HepG2 (cell line): Measurements from ENCODE around the gene GGT7. TPM values are rescaled to one million over a fixed set of nuclear protein-coding genes. Genes with fewer than 3 reads are reported as not detected.

Experiments used
- AKAP8 ChIP-seq: sonication (generic); formaldehyde crosslinking; IDR thresholded peaks from 2 replicates; pipeline ENCODE4 v1.5.1; 2020; ENCODE audit warnings: mild to moderate bottlenecking, missing genetic modification reagents
- MXD4 ChIP-seq: IDR thresholded peaks from 2 replicates; pipeline ENCODE4 v1.6.1; 2016; ENCODE audit warnings: mild to moderate bottlenecking, missing biosample characterization, missing genetic modification reagents
- PHF8 ChIP-seq: sonication (generic); formaldehyde crosslinking; IDR thresholded peaks from 2 replicates; pipeline ENCODE4 v1.5.0; 2020; ENCODE audit warnings: missing genetic modification reagents
- RFXANK ChIP-seq: IDR thresholded peaks from 2 replicates; pipeline ENCODE4 v1.6.1; 2016
- STAG1 ChIP-seq: sonication (generic); formaldehyde crosslinking; IDR thresholded peaks from 2 replicates; pipeline ENCODE4 v1.4.0; 2020; ENCODE audit warnings: missing genetic modification reagents
- TBL1XR1 ChIP-seq: fragments of 150-350 bp; IDR thresholded peaks from 2 replicates; pipeline ENCODE4 v1.6.1; 2014; ENCODE audit warnings: borderline replicate concordance, low read length; ENCODE audit not compliant: partially characterized antibody
- ZNF17 ChIP-seq: sonication (generic); formaldehyde crosslinking; IDR thresholded peaks from 2 replicates; pipeline ENCODE4 v1.5.0; 2020; ENCODE audit warnings: mild to moderate bottlenecking, missing genetic modification reagents
- ZNF20 ChIP-seq: sonication (generic); formaldehyde crosslinking; IDR thresholded peaks from 2 replicates; pipeline ENCODE4 v1.4.0; 2020; ENCODE audit warnings: mild to moderate bottlenecking, moderate library complexity, missing genetic modification reagents
- ZNF33B ChIP-seq: sonication (generic); formaldehyde crosslinking; IDR thresholded peaks from 2 replicates; pipeline ENCODE4 v1.5.1; 2020; ENCODE audit warnings: mild to moderate bottlenecking, missing genetic modification reagents
- ZNF501 ChIP-seq: sonication (generic); formaldehyde crosslinking; IDR thresholded peaks from 2 replicates; pipeline ENCODE4 v1.5.1; 2020; ENCODE audit warnings: mild to moderate bottlenecking, moderate library complexity, missing genetic modification reagents
- ZNF550 ChIP-seq: sonication (generic); formaldehyde crosslinking; IDR thresholded peaks from 2 replicates; pipeline ENCODE4 v1.4.0; 2020; ENCODE audit warnings: mild to moderate bottlenecking, missing genetic modification reagents, borderline replicate concordance
- ZNF652 ChIP-seq: IDR thresholded peaks from 2 replicates; pipeline ENCODE4 v1.6.1; 2016; ENCODE audit warnings: low read depth, borderline replicate concordance
- polyA plus RNA-seq, 8 experiments: library from polyadenylated mRNA; depleted of rRNA in 3 of 8; stranded (reverse) in 7 of 8; unstranded in 1 of 8; fragments of >200 nt; fragmentation: Illumina TruSeq in 4 of 8; extraction: Trizol in 4 of 8; gene quantifications; 2 replicates each; pipeline versions ENCODE4 v1.2.1 to v1.2.3, GENCODE V29; 2011 to 2016; ENCODE audit warnings: low read depth in 4 of 8, missing spikeins in 1 of 8, mixed read lengths in 1 of 8; ENCODE audit not compliant: insufficient read depth in 1 of 8
- total RNA-seq, 5 experiments: library from RNA; depleted of rRNA; stranded (reverse); fragments of >200 nt; fragmentation: Illumina TruSeq; extraction: Trizol; gene quantifications; 2 replicates each; pipeline ENCODE4 v1.2.3, GENCODE V29; 2016; ENCODE audit warnings: low read depth in 1 of 5
- TF ChIP-seq, protein P1 (sequence below): sonication (generic); formaldehyde crosslinking; IDR thresholded peaks from 2 replicates; pipeline ENCODE4 v1.5.0; 2020; ENCODE audit warnings: mild to moderate bottlenecking, missing genetic modification reagents, borderline replicate concordance
- TF ChIP-seq, protein P2 (sequence below), 2 experiments: sonication (generic) in 1 of 2; formaldehyde crosslinking in 1 of 2; IDR thresholded peaks; 2 replicates each; pipeline versions ENCODE4 v1.4.0 to v1.6.1; 2018 to 2020; ENCODE audit warnings: missing genetic modification reagents in 2 of 2, borderline replicate concordance in 1 of 2, low read depth in 1 of 2, mild to moderate bottlenecking in 1 of 2, missing biosample characterization in 1 of 2
- TF ChIP-seq, protein P3 (sequence below): sonication (generic); formaldehyde crosslinking; IDR thresholded peaks from one replicate; pipeline ENCODE4 v1.5.1; 2020; ENCODE audit warnings: mild to moderate bottlenecking, missing genetic modification reagents; ENCODE audit errors: not compliant biosample characterization

GGT7 gene
- total and polyA plus RNA-seq, 2 of the 13 experiments (the other 11 are each of a cell fraction or from before 2014, with no cell fraction given), result 6.6 to 23.0 TPM

DNA sequence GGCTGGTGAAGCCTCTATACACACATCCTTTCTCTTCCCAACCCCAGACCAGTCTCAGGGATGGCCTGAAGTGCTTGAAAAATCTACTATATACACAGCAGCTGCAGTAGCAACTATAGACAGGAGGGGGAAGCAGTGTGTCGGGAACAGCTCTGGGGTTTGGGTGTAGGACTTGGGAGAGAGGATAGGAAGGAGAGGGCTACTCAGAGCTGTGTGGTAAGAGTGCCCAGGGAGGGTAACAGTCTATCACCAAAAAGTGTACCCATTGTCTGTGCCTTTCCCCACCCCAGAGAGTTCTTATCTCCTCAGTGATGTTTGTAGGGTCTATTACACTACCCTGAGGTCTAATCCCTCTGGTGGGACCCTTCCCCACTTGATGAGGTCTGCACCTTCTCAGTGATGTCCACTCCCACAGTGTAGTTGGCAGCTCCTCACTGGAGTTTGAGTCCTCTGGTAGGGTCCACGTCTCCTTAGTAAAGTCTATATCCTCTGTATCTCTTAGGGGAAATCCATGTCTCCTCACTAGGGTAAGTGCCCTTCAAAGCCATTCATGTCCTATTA lies 1.5 kb upstream of the GGT7 start (continued):
- TF ChIP-seq, protein P1, sequence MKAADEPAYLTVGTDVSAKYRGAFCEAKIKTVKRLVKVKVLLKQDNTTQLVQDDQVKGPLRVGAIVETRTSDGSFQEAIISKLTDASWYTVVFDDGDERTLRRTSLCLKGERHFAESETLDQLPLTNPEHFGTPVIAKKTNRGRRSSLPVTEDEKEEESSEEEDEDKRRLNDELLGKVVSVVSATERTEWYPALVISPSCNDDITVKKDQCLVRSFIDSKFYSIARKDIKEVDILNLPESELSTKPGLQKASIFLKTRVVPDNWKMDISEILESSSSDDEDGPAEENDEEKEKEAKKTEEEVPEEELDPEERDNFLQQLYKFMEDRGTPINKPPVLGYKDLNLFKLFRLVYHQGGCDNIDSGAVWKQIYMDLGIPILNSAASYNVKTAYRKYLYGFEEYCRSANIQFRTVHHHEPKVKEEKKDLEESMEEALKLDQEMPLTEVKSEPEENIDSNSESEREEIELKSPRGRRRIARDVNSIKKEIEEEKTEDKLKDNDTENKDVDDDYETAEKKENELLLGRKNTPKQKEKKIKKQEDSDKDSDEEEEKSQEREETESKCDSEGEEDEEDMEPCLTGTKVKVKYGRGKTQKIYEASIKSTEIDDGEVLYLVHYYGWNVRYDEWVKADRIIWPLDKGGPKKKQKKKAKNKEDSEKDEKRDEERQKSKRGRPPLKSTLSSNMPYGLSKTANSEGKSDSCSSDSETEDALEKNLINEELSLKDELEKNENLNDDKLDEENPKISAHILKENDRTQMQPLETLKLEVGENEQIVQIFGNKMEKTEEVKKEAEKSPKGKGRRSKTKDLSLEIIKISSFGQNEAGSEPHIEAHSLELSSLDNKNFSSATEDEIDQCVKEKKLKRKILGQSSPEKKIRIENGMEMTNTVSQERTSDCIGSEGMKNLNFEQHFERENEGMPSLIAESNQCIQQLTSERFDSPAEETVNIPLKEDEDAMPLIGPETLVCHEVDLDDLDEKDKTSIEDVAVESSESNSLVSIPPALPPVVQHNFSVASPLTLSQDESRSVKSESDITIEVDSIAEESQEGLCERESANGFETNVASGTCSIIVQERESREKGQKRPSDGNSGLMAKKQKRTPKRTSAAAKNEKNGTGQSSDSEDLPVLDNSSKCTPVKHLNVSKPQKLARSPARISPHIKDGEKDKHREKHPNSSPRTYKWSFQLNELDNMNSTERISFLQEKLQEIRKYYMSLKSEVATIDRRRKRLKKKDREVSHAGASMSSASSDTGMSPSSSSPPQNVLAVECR (CRISPR knock-in tag), result 0 out of 2 replicates have a peak, but pooled peaks have one; percentile 18
- TF ChIP-seq TBL1XR1 (peak; percentile 54), ZNF550 (CRISPR knock-in tag) (peak; percentile 65; the same call in 1 of the 2 replicates), MXD4 (CRISPR knock-in tag) (no peak; the same call in 1 of the 2 replicates), ZNF501 (CRISPR knock-in tag) (no peak), STAG1 (peak; percentile 97), ZNF20 (CRISPR knock-in tag) (no peak), RFXANK (CRISPR knock-in tag) (no peak), ZNF33B (peak; percentile 98), PHF8 (no peak; the same call in 1 of the 2 replicates), ZNF652 (no peak), AKAP8 (CRISPR knock-in tag) (no peak), ZNF17 (CRISPR knock-in tag) (no peak)
- TF ChIP-seq, protein P2, sequence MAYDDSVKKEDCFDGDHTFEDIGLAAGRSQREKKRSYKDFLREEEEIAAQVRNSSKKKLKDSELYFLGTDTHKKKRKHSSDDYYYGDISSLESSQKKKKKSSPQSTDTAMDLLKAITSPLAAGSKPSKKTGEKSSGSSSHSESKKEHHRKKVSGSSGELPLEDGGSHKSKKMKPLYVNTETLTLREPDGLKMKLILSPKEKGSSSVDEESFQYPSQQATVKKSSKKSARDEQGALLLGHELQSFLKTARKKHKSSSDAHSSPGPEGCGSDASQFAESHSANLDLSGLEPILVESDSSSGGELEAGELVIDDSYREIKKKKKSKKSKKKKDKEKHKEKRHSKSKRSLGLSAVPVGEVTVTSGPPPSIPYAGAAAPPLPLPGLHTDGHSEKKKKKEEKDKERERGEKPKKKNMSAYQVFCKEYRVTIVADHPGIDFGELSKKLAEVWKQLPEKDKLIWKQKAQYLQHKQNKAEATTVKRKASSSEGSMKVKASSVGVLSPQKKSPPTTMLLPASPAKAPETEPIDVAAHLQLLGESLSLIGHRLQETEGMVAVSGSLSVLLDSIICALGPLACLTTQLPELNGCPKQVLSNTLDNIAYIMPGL (CRISPR knock-in tag; IDR thresholded peaks at IDR 0.05; ENCODE audit: borderline replicate concordance in 1 of 2, low read depth in 1 of 2), result peak; percentile 56 to 85; a peak in 2 of 4 replicates
- TF ChIP-seq, protein P3, sequence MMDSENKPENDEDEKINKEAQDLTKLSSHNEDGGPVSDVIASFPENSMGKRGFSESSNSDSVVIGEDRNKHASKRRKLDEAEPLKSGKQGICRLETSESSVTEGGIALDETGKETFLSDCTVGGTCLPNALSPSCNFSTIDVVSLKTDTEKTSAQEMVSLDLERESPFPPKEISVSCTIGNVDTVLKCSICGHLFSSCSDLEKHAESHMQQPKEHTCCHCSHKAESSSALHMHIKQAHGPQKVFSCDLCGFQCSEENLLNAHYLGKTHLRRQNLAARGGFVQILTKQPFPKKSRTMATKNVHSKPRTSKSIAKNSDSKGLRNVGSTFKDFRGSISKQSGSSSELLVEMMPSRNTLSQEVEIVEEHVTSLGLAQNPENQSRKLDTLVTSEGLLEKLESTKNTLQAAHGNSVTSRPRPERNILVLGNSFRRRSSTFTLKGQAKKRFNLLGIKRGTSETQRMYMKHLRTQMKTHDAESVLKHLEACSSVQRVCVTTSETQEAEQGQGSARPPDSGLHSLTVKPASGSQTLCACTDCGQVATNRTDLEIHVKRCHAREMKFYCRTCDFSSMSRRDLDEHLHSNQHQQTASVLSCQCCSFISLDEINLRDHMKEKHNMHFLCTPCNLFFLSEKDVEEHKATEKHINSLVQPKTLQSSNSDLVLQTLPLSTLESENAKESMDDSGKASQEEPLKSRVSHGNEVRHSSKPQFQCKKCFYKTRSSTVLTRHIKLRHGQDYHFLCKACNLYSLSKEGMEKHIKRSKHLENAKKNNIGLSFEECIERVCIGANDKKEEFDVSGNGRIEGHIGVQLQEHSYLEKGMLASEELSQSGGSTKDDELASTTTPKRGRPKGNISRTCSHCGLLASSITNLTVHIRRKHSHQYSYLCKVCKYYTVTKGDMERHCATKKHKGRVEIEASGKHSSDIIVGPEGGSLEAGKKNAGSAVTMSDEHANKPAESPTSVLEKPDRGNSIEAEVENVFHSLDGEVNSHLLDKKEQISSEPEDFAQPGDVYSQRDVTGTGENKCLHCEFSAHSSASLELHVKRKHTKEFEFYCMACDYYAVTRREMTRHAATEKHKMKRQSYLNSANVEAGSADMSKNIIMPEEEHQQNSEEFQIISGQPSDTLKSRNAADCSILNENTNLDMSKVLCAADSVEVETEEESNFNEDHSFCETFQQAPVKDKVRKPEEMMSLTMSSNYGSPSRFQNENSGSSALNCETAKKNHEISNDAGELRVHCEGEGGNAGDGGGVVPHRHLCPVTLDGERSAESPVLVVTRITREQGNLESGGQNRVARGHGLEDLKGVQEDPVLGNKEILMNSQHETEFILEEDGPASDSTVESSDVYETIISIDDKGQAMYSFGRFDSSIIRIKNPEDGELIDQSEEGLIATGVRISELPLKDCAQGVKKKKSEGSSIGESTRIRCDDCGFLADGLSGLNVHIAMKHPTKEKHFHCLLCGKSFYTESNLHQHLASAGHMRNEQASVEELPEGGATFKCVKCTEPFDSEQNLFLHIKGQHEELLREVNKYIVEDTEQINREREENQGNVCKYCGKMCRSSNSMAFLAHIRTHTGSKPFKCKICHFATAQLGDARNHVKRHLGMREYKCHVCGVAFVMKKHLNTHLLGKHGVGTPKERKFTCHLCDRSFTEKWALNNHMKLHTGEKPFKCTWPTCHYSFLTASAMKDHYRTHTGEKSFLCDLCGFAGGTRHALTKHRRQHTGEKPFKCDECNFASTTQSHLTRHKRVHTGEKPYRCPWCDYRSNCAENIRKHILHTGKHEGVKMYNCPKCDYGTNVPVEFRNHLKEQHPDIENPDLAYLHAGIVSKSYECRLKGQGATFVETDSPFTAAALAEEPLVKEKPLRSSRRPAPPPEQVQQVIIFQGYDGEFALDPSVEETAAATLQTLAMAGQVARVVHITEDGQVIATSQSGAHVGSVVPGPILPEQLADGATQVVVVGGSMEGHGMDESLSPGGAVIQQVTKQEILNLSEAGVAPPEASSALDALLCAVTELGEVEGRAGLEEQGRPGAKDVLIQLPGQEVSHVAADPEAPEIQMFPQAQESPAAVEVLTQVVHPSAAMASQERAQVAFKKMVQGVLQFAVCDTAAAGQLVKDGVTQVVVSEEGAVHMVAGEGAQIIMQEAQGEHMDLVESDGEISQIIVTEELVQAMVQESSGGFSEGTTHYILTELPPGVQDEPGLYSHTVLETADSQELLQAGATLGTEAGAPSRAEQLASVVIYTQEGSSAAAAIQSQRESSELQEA (CRISPR knock-in tag), result no peak
